Activated T-helper 9 cell treated with anti-CD3 and anti-CD28 coated beads, Interleukin-2, amount 50 U/mL, for 16 hours (primary cell): ENCODE results near the gene RASA4B.
A peak's percentile ranks its signal among the peaks of the same experiment; 100 is the strongest.
"Not testable (repeated sequence)": the region's sequence is repeated elsewhere in the genome, so short reads cannot be mapped to it uniquely, and the experiment has no call there.

Experiments used
- DNase-seq: peaks from one replicate; pipeline ENCODE4 v3.0.0-alpha.2; 2020; ENCODE audit warnings: low read depth

The RASA4B gene

GRCh38 chr7:102474116-102474515, 43.5 kb downstream of the RASA4B start:
- DNase-seq = not testable (repeated sequence)

- no peak for DNase-seq
Measured at GRCh38 chr7:102473271-102473991, 44.1 kb downstream of the RASA4B start.

- DNase-seq = no peak
Measured at GRCh38 chr7:102472126-102473041, 45.2 kb downstream of the RASA4B start.

GRCh38 chr7:102471791-102472125, 45.8 kb downstream of the RASA4B start:
- DNase-seq = no peak

- no peak for DNase-seq
Measured at GRCh38 chr7:102469972-102470825, 47.4 kb downstream of the RASA4B start.

GRCh38 chr7:102469351-102469971, 48.1 kb downstream of the RASA4B start:
- DNase-seq = no peak

GRCh38 chr7:102468478-102469350, 48.9 kb downstream of the RASA4B start:
- no peak for DNase-seq

- no peak for DNase-seq
Measured at GRCh38 chr7:102467581-102468477, 49.7 kb downstream of the RASA4B start.

GRCh38 chr7:102466097-102466496, 51.5 kb downstream of the RASA4B start:
- no peak for DNase-seq

- peak; percentile 94 for DNase-seq
Measured at GRCh38 chr7:102464577-102465280, 52.8 kb downstream of the RASA4B start, which contains the start of the genes ALKBH4 and LRWD1. Gene ALKBH4 (minus strand): TSS chr7:102464863. CDS start chr7:102464836, 27 bp downstream. Gene LRWD1 (plus strand): TSS chr7:102464984. CDS start chr7:102465081, 97 bp downstream.

GRCh38 chr7:102463841-102464576, 53.6 kb downstream of the RASA4B start:
- DNase-seq = no peak

- DNase-seq = no peak
Measured at GRCh38 chr7:102460467-102460866, 57.1 kb downstream of the RASA4B start.

GRCh38 chr7:102459221-102459844, 58.2 kb downstream of the RASA4B start:
- DNase-seq = no peak

- DNase-seq = no peak
Measured at GRCh38 chr7:102457352-102457924, 60.1 kb downstream of the RASA4B start.

- no peak for DNase-seq
Measured at GRCh38 chr7:102456327-102456726, 61.2 kb downstream of the RASA4B start.

- no peak for DNase-seq
Measured at GRCh38 chr7:102455596-102455995, 62.0 kb downstream of the RASA4B start.

GRCh38 chr7:102454932-102455331, 62.6 kb downstream of the RASA4B start:
- not testable (repeated sequence) for DNase-seq
